ENCODE results near the gene C6orf47. TPM values are rescaled to one million over a fixed set of nuclear protein-coding genes. Genes with fewer than 3 reads are reported as not detected.

Gene C6orf47
- total and polyA plus RNA-seq, 2 of the 13 experiments (the other 11 are each of a cell fraction or from before 2014, with no cell fraction given): 1.7 to 18.1 TPM

DNA sequence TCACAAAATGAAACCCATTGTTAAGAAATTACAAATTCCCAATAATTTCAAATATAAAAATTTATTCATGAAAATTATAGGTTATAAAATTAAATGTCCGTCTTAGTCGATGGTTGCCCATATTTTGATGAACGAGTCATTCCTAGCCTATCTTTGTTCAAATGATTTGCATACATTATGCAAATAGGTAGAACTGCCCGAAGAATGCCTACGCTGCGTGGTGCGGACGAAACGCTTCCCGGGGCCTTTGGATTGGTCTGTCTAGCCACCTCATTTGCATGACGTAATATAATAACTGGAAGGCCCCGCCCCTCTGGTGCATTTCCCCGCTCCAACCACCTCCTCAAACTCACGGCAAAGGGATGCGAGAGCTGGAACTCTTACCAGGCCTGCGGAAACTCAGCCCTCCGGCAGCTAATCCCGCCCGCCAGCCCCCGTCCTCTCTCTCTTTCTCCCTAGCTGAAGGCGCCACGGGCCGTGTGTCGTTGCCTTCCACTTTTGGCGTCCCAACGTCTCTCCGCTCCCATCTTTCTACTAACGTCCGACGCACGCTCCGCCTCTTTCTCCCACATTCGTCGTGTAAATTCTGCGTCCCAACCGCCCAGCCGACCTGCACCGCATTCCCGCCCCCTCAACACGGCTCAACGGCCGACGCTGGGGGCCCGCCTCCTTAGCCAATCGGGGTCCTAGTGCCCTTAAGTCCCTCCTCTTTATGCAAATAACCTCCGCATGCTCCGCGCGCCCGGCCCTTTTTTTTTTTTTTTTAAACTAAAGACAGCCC lies 40.6 kb downstream of the C6orf47 start (continued):
- TF ChIP-seq CBX2 (IDR thresholded peaks at IDR 0.05; ENCODE audit: low read depth, low read length) (no peak), CBX2 (CRISPR knock-in tag; IDR thresholded peaks at IDR 0.05; ENCODE audit: low read depth) (0 out of 2 replicates have a peak, but pooled peaks have one; percentile 68), MIER2 (CRISPR knock-in tag; IDR thresholded peaks at IDR 0.05) (peak; percentile 12; the same call in 1 of the 2 replicates), ZNF34 (CRISPR knock-in tag; IDR thresholded peaks at IDR 0.05; ENCODE audit: borderline replicate concordance) (0 out of 2 replicates have a peak, but pooled peaks have one; percentile 61), ZNF775 (CRISPR knock-in tag; IDR thresholded peaks at IDR 0.05; ENCODE audit: borderline replicate concordance) (0 out of 2 replicates have a peak, but pooled peaks have one; percentile 25), STAT5B (CRISPR knock-in tag; IDR thresholded peaks at IDR 0.05) (no peak), SP1 (IDR thresholded peaks at IDR 0.05) (no peak), SP1 (CRISPR knock-in tag; IDR thresholded peaks at IDR 0.05) (peak; percentile 92; the same call in 1 of the 2 replicates), PHF20 (CRISPR knock-in tag; IDR thresholded peaks at IDR 0.05) (peak; percentile 37; the same call in 1 of the 2 replicates), FOXK2 (IDR thresholded peaks at IDR 0.05) (peak; percentile 47; the same call in 1 of the 2 replicates), ARNT (IDR thresholded peaks at IDR 0.05) (no peak), REXO4 (CRISPR knock-in tag; IDR thresholded peaks at IDR 0.05; ENCODE audit: borderline replicate concordance) (no peak), ZNF83 (CRISPR knock-in tag; IDR thresholded peaks at IDR 0.05; ENCODE audit: borderline replicate concordance) (no peak), ZNF234 (CRISPR knock-in tag; conservative IDR thresholded peaks at IDR 0.05) (no peak), ZNF124 (CRISPR knock-in tag; IDR thresholded peaks at IDR 0.05) (0 out of 2 replicates have a peak, but pooled peaks have one; percentile 23)
- TF ChIP-seq, protein P1, sequence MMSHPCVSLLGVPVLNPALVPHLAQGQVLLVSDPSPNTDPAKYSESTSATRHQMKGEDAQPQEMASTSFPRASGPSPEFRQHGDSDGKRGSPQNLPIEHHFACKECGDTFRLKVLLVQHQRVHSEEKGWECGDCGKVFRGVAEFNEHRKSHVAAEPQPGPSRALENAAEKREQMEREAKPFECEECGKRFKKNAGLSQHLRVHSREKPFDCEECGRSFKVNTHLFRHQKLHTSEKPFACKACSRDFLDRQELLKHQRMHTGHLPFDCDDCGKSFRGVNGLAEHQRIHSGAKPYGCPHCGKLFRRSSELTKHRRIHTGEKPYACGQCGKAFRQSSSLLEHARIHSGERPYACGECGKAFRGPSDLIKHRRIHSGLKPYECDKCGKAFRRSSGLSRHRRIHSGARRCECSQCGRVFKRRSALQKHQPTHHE (CRISPR knock-in tag; IDR thresholded peaks at IDR 0.05; ENCODE audit: borderline replicate concordance): peak; percentile 75; the same call in 1 of the 2 replicates
- TF ChIP-seq, protein P2, sequence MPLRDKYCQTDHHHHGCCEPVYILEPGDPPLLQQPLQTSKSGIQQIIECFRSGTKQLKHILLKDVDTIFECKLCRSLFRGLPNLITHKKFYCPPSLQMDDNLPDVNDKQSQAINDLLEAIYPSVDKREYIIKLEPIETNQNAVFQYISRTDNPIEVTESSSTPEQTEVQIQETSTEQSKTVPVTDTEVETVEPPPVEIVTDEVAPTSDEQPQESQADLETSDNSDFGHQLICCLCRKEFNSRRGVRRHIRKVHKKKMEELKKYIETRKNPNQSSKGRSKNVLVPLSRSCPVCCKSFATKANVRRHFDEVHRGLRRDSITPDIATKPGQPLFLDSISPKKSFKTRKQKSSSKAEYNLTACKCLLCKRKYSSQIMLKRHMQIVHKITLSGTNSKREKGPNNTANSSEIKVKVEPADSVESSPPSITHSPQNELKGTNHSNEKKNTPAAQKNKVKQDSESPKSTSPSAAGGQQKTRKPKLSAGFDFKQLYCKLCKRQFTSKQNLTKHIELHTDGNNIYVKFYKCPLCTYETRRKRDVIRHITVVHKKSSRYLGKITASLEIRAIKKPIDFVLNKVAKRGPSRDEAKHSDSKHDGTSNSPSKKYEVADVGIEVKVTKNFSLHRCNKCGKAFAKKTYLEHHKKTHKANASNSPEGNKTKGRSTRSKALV (CRISPR knock-in tag; IDR thresholded peaks at IDR 0.05): no peak
- TF ChIP-seq, protein P3, sequence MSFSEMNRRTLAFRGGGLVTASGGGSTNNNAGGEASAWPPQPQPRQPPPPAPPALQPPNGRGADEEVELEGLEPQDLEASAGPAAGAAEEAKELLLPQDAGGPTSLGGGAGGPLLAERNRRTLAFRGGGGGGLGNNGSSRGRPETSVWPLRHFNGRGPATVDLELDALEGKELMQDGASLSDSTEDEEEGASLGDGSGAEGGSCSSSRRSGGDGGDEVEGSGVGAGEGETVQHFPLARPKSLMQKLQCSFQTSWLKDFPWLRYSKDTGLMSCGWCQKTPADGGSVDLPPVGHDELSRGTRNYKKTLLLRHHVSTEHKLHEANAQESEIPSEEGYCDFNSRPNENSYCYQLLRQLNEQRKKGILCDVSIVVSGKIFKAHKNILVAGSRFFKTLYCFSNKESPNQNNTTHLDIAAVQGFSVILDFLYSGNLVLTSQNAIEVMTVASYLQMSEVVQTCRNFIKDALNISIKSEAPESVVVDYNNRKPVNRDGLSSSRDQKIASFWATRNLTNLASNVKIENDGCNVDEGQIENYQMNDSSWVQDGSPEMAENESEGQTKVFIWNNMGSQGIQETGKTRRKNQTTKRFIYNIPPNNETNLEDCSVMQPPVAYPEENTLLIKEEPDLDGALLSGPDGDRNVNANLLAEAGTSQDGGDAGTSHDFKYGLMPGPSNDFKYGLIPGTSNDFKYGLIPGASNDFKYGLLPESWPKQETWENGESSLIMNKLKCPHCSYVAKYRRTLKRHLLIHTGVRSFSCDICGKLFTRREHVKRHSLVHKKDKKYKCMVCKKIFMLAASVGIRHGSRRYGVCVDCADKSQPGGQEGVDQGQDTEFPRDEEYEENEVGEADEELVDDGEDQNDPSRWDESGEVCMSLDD (CRISPR knock-in tag; IDR thresholded peaks at IDR 0.05; ENCODE audit: borderline replicate concordance): no peak
- TF ChIP-seq, protein P4, sequence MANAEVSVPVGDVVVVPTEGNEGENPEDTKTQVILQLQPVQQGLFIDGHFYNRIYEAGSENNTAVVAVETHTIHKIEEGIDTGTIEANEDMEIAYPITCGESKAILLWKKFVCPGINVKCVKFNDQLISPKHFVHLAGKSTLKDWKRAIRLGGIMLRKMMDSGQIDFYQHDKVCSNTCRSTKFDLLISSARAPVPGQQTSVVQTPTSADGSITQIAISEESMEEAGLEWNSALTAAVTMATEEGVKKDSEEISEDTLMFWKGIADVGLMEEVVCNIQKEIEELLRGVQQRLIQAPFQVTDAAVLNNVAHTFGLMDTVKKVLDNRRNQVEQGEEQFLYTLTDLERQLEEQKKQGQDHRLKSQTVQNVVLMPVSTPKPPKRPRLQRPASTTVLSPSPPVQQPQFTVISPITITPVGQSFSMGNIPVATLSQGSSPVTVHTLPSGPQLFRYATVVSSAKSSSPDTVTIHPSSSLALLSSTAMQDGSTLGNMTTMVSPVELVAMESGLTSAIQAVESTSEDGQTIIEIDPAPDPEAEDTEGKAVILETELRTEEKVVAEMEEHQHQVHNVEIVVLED (CRISPR knock-in tag; IDR thresholded peaks at IDR 0.05; ENCODE audit: borderline replicate concordance): peak; percentile 95
- TF ChIP-seq, protein P5, sequence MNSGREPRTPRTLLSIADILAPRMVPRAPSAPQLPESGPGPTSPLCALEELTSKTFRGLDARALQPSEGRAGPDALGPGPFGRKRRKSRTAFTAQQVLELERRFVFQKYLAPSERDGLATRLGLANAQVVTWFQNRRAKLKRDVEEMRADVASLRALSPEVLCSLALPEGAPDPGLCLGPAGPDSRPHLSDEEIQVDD (CRISPR knock-in tag; IDR thresholded peaks at IDR 0.05; ENCODE audit: borderline replicate concordance): peak; percentile 79; the same call in 1 of the 2 replicates

All from HepG2 (cell line).